Measurements from ENCODE around the gene SERF2. TPM values are rescaled to one million over a fixed set of nuclear protein-coding genes. Genes with fewer than 3 reads are reported as not detected.
"Not testable (repeated sequence)": the region's sequence is repeated elsewhere in the genome, so short reads cannot be mapped to it uniquely, and the experiment has no call there.

The SERF2 gene
- total RNA-seq, 1 experiment from 2014 or later: 1,303 TPM

GRCh38 chr15:43799945-43800285 is 7.8 kb downstream of the SERF2 start, which contains the start of gene SERINC4:
Gene SERINC4, minus strand, starts transcription at chr15:43800220. Its CDS starts 234 bp downstream, at chr15:43799986.
- no peaks in the 10 kb centered on the region for H3K9me3 ChIP-seq (ENCODE audit: control insufficient read depth, insufficient read depth, low read depth, low read length)
- in situ Hi-C loops (cut with HindIII; ENCODE audit: low pct_unique_long_range_greater_than_20kb, low sequenced_read_pairs): no loop called here
- DNase-seq (ENCODE audit: low read depth, low spot score) (no peak), ATAC-seq (0 out of 2 replicates have a peak, but pooled peaks have one; percentile 4)
- peaks cover 38% of the 10 kb centered on the region for H3K4me1 ChIP-seq (ENCODE audit: control insufficient read depth, insufficient read depth, low read length)
- POLR2A ChIA-PET: interaction anchor here (0.9 kb wide), 1 partner anchor 28 kb away, joined by 4 read pairs; no protein-coding TSS in a partner anchor
- H3K4me3 ChIP-seq (ENCODE audit: low read depth in 2 of 2, low read length in 2 of 2): peak within 1 kb of the TSS; percentile 93 to 100
- intact Hi-C loops (cut with micrococcal nuclease; ENCODE audit: unreplicated experiment): no loop called here
- no peaks in the 10 kb centered on the region for H3K27me3 ChIP-seq (ENCODE audit: control insufficient read depth, insufficient read depth, low read length)
- peak within 1 kb of the TSS; percentile 93 for H3K27ac ChIP-seq (ENCODE audit: low read length)
- TF ChIP-seq TCF7L2 (IDR thresholded peaks at IDR 0.05; ENCODE audit: low read depth, low read length): no peak
- no peak for TF ChIP-seq REST (IDR thresholded peaks at IDR 0.05; ENCODE audit: insufficient read depth in 1 of 2, low read depth in 2 of 2, low read length in 1 of 2)
- TF ChIP-seq SIN3A (IDR thresholded peaks at IDR 0.05; ENCODE audit: borderline replicate concordance, insufficient read depth, low read depth, low read length): no peak
- TF ChIP-seq, protein P1, sequence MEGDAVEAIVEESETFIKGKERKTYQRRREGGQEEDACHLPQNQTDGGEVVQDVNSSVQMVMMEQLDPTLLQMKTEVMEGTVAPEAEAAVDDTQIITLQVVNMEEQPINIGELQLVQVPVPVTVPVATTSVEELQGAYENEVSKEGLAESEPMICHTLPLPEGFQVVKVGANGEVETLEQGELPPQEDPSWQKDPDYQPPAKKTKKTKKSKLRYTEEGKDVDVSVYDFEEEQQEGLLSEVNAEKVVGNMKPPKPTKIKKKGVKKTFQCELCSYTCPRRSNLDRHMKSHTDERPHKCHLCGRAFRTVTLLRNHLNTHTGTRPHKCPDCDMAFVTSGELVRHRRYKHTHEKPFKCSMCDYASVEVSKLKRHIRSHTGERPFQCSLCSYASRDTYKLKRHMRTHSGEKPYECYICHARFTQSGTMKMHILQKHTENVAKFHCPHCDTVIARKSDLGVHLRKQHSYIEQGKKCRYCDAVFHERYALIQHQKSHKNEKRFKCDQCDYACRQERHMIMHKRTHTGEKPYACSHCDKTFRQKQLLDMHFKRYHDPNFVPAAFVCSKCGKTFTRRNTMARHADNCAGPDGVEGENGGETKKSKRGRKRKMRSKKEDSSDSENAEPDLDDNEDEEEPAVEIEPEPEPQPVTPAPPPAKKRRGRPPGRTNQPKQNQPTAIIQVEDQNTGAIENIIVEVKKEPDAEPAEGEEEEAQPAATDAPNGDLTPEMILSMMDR (IDR thresholded peaks at IDR 0.05): no peak
- no peak for TF ChIP-seq POLR2AphosphoS5 (IDR thresholded peaks at IDR 0.05; ENCODE audit: low read depth, low read length)
- CTCF ChIA-PET: no interaction called here
- peaks cover 14% of the 10 kb centered on the region for H3K36me3 ChIP-seq (ENCODE audit: control insufficient read depth, insufficient read depth, low read length)
- BruUV-seq (replicated peaks): no TSS peak

- ATAC-seq: peak; percentile 92
- peaks cover 15% of the 10 kb centered on the region for H3K36me3 ChIP-seq (ENCODE audit: control insufficient read depth, insufficient read depth, low read length)
- H3K27ac ChIP-seq (ENCODE audit: low read length): peak within 1 kb of the TSS; percentile 93
- peaks cover 32% of the 10 kb centered on the region for H3K4me1 ChIP-seq (ENCODE audit: control insufficient read depth, insufficient read depth, low read length)
- intact Hi-C loops (cut with micrococcal nuclease; ENCODE audit: unreplicated experiment): no loop called here
- H3K27me3 ChIP-seq (ENCODE audit: control insufficient read depth, insufficient read depth, low read length): no peaks in the 10 kb centered on the region
- TSS peak; percentile 60 for BruUV-seq (replicated peaks)
- in situ Hi-C loops (cut with HindIII; ENCODE audit: low pct_unique_long_range_greater_than_20kb, low sequenced_read_pairs): no loop called here
- peak within 1 kb of the TSS; percentile 93 to 100 for H3K4me3 ChIP-seq (ENCODE audit: low read depth in 2 of 2, low read length in 2 of 2)
- peak; percentile 93 for TF ChIP-seq SIN3A (IDR thresholded peaks at IDR 0.05; ENCODE audit: borderline replicate concordance, insufficient read depth, low read depth, low read length)
- TF ChIP-seq POLR2AphosphoS5 (IDR thresholded peaks at IDR 0.05; ENCODE audit: low read depth, low read length): peak; percentile 97
- no peak for TF ChIP-seq TCF7L2 (IDR thresholded peaks at IDR 0.05; ENCODE audit: low read depth, low read length)
- CTCF ChIA-PET: no interaction called here
- no peaks in the 10 kb centered on the region for H3K9me3 ChIP-seq (ENCODE audit: control insufficient read depth, insufficient read depth, low read depth, low read length)
- POLR2A ChIA-PET: interaction anchor here (0.6 to 0.9 kb wide), 3 partner anchors 27 to 599 kb away, joined by 4 to 5 read pairs (median 4); no protein-coding TSS in a partner anchor
- peak; percentile 54 for DNase-seq (ENCODE audit: low read depth, low spot score)
Measured at GRCh38 chr15:43800286-43801141, 8.4 kb downstream of the SERF2 start, which contains the start of gene HYPK. Gene HYPK, plus strand, starts transcription at chr15:43800599. Its CDS starts 24 bp downstream, at chr15:43800623.

DNA sequence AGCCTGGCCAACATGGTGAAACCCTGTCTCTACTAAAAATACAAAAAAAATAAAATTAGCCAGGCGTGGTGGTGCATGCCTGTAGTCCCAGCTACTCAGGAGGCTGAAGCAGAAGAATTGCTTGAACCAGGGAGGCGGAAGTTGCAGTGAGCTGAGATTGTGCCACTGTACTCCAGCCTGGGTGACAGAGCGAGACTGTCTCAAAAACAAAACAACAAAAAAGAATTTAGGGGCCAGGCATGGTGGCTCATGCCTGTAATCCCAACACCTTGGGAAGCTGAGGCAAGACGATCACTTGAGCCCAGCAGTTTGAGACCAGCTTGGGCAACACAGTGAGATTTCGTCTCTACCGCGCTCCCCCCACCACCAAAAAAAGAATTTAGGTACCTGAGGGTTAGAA is 10.6 kb downstream of the SERF2 start:
- H3K27ac ChIP-seq (ENCODE audit: low read length); H3K9me3 ChIP-seq (ENCODE audit: control insufficient read depth, insufficient read depth, low read depth, low read length); DNase-seq (ENCODE audit: low read depth, low spot score); POLR2A ChIA-PET; H3K4me3 ChIP-seq (ENCODE audit: low read depth in 2 of 2, low read length in 2 of 2); BruUV-seq (replicated peaks); intact Hi-C loops (cut with micrococcal nuclease; ENCODE audit: unreplicated experiment); in situ Hi-C loops (cut with HindIII; ENCODE audit: low pct_unique_long_range_greater_than_20kb, low sequenced_read_pairs); H3K27me3 ChIP-seq (ENCODE audit: control insufficient read depth, insufficient read depth, low read length); ATAC-seq; CTCF ChIA-PET: not testable (repeated sequence)
- Histone ChIP-seq H3K4me1 (ENCODE audit: control insufficient read depth, insufficient read depth, low read length) (peaks cover 29% of the 10 kb centered on the region), H3K36me3 (ENCODE audit: control insufficient read depth, insufficient read depth, low read length) (peaks cover 15% of the 10 kb centered on the region)
